ENCODE data around the gene TNKS1BP1. TPM values are rescaled to one million over a fixed set of nuclear protein-coding genes. Genes with fewer than 3 reads are reported as not detected.
"Not testable (repeated sequence)": the region's sequence is repeated elsewhere in the genome, so short reads cannot be mapped to it uniquely, and the experiment has no call there.

Gene TNKS1BP1
- total and polyA plus RNA-seq, 4 donors = 35.2 to 184 (median 165) TPM

DNA sequence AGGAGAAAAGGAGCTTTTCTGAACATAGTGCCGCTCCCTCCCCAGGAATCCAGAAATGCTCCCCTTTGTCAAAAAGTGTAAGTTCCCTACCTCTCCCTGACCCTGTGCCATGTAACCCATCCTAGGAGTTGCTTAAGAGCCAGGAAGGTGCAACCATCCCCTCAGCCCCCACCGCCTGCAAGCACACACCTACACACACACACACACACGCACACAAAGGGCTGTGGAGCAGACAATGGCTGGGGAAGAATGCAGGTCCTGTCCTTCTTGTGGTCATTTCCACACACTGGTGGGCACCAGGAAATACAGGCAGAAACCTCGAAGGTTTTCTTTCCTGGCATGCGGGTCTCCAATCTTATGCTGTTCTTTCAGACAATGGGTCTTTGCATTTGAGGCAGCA, 14.6 kb upstream of the TNKS1BP1 start:
- no peak for ATAC-seq (ENCODE audit: low FRiP score)
- Histone ChIP-seq H3K9me3 (ENCODE audit: control insufficient read depth, low read length) (no peaks in the 10 kb centered on the region), H3K27me3 (ENCODE audit: control insufficient read depth in 1 of 2, insufficient read depth in 2 of 2, low read length in 1 of 2) (no peaks in the 10 kb centered on the region), H3K36me3 (ENCODE audit: control insufficient read depth in 1 of 2, insufficient read depth in 2 of 2, low read length in 1 of 2) (no peaks in the 10 kb centered on the region), H3K4me1 (ENCODE audit: control insufficient read depth in 1 of 2, insufficient read depth in 2 of 2, low read length in 2 of 2) (peaks cover 0 to 2% of the 10 kb centered on the region in 2 donors), H3K4me3 (ENCODE audit: low read length in 2 of 2) (no peak overlapping the region), H3K27ac (ENCODE audit: low read depth in 1 of 2, low read length in 2 of 2) (no peak overlapping the region)
- DNase-seq = peak in 1 of 2 donors; percentile 52
- 84 to 89% methylated on average over 5 of the region's 5 CpGs for WGBS, 2 donors
- intact Hi-C loops (cut with DNase I) = loop anchor here in 1 of 2 donors (5.0 kb wide), 1 partner anchor 193 kb away; the partner anchor contains the start of gene TIMM10

GRCh38 chr11:57338142-57338541, 13.4 kb upstream of the TNKS1BP1 start, which contains the start of gene P2RX3:
Gene P2RX3, plus strand, starts transcription at chr11:57338352. Its CDS starts 199 bp downstream, at chr11:57338551.
- Histone ChIP-seq H3K36me3 (ENCODE audit: control insufficient read depth in 1 of 2, insufficient read depth in 2 of 2, low read length in 1 of 2) (no peaks in the 10 kb centered on the region), H3K4me1 (ENCODE audit: control insufficient read depth in 1 of 2, insufficient read depth in 2 of 2, low read length in 2 of 2) (peaks cover 0 to 2% of the 10 kb centered on the region in 2 donors), H3K4me3 (ENCODE audit: low read length in 2 of 2) (no peak within 1 kb of the TSS), H3K9me3 (ENCODE audit: control insufficient read depth, low read length) (no peaks in the 10 kb centered on the region), H3K27me3 (ENCODE audit: control insufficient read depth in 1 of 2, insufficient read depth in 2 of 2, low read length in 1 of 2) (no peaks in the 10 kb centered on the region), H3K27ac (ENCODE audit: low read depth in 1 of 2, low read length in 2 of 2) (no peak within 1 kb of the TSS)
- intact Hi-C loops (cut with DNase I) = loop anchor here in 1 of 2 donors (5.0 kb wide), 1 partner anchor 194 kb away; the partner anchor contains the start of gene TIMM10
- 22 to 34% methylated on average over 4 of the region's 4 CpGs for WGBS, 2 donors
- DNase-seq = no peak
- ATAC-seq (ENCODE audit: low FRiP score) = no peak

- H3K4me3 ChIP-seq (ENCODE audit: low read length in 2 of 2); DNase-seq: not testable (repeated sequence)
- intact Hi-C loops (cut with DNase I) = loop anchor here in 1 of 2 donors (5.0 kb wide), 1 partner anchor 195 kb away; the partner anchor contains the start of gene TIMM10
These were observed 12.1 kb upstream of the TNKS1BP1 start for GRCh38 chr11:57336856-57337255.

GRCh38 chr11:57336111-57336666, 11.4 kb upstream of the TNKS1BP1 start:
- Histone ChIP-seq H3K9me3 (ENCODE audit: control insufficient read depth, low read length) (no peaks in the 10 kb centered on the region), H3K4me1 (ENCODE audit: control insufficient read depth in 1 of 2, insufficient read depth in 2 of 2, low read length in 2 of 2) (peaks cover 0 to 2% of the 10 kb centered on the region in 2 donors), H3K27ac (ENCODE audit: low read depth in 1 of 2, low read length in 2 of 2) (peak overlapping the region in 1 of 2 donors; percentile 62), H3K36me3 (ENCODE audit: control insufficient read depth in 1 of 2, insufficient read depth in 2 of 2, low read length in 1 of 2) (peaks cover 0 to 8% of the 10 kb centered on the region in 2 donors), H3K4me3 (ENCODE audit: low read length in 2 of 2) (peak overlapping the region; percentile 21 to 98), H3K27me3 (ENCODE audit: control insufficient read depth in 1 of 2, insufficient read depth in 2 of 2, low read length in 1 of 2) (no peaks in the 10 kb centered on the region)
- no peak for DNase-seq
- ATAC-seq (ENCODE audit: low FRiP score) = no peak
- intact Hi-C loops (cut with DNase I) = loop anchor here in 1 of 2 donors (5.0 kb wide), 1 partner anchor 196 kb away; the partner anchor contains the start of gene TIMM10
- WGBS, 2 donors = 29 to 31% methylated on average over 12 of the region's 12 CpGs

More at GRCh38 chr11:57336856-57337255, 12.1 kb upstream of the TNKS1BP1 start:
- not testable (repeated sequence) for H3K27ac ChIP-seq (ENCODE audit: low read depth in 1 of 2, low read length in 2 of 2); H3K36me3 ChIP-seq (ENCODE audit: control insufficient read depth in 1 of 2, insufficient read depth in 2 of 2, low read length in 1 of 2); H3K27me3 ChIP-seq (ENCODE audit: control insufficient read depth in 1 of 2, insufficient read depth in 2 of 2, low read length in 1 of 2); ATAC-seq (ENCODE audit: low FRiP score); H3K4me1 ChIP-seq (ENCODE audit: control insufficient read depth in 1 of 2, insufficient read depth in 2 of 2, low read length in 2 of 2); H3K9me3 ChIP-seq (ENCODE audit: control insufficient read depth, low read length)
- 89 to 92% methylated on average over 6 of the region's 6 CpGs for WGBS, 2 donors

DNA sequence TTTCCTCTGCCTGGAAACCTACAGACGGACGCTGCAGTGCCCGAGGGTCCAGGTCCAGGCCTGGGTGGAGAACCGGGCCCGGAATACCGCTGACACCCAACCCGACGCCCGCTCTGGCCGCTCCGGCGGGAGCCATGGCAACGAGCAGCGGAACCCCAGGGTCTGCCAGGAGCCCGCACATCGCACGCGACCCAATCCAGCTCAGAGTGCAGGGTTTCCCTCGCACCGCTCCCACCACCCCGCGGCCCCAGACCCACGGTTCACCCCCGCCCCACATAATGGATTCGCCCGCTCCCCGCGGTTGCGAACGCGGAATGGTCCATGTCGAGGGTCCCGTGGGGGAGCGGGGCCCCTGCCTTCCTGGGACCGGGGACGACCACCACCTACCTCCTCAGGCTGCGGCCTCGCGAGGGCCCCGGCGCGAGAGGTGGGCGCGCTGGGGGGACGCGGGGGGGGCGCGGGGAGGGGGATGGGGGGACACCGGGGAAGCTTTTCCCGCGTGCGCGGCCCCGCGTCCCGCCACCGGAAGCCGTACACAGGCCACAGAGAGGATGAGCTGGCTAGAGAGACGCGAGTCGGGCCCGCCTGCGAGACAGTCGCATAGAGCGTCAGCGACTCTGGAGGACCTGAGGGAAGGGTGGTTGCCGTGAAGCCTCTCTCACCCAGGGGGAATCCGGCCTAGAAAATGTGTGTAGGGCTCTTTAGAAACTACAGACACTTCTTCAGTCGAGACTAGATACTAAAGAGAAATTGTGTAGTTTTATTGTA, 10.8 kb upstream of the TNKS1BP1 start, which contains the start of gene SSRP1:
SSRP1 (minus strand) TSS at position 550 of the 768 bp plus-strand sequence. CDS start 771 bp downstream, outside the sequence.
- H3K27ac ChIP-seq (ENCODE audit: low read depth in 1 of 2, low read length in 2 of 2) = peak within 1 kb of the TSS in 1 of 2 donors; percentile 62
- no peaks in the 10 kb centered on the region for H3K9me3 ChIP-seq (ENCODE audit: control insufficient read depth, low read length)
- 0 to 1% methylated on average over 54 to 69 of the region's 69 CpGs for WGBS, 2 donors
- DNase-seq (peak; percentile 93 to 95), ATAC-seq (ENCODE audit: low FRiP score) (peak; percentile 95)
- peak within 1 kb of the TSS; percentile 60 to 98 for H3K4me3 ChIP-seq (ENCODE audit: low read length in 2 of 2)
- H3K4me1 ChIP-seq (ENCODE audit: control insufficient read depth in 1 of 2, insufficient read depth in 2 of 2, low read length in 2 of 2) = peaks cover 0 to 2% of the 10 kb centered on the region in 2 donors
- H3K27me3 ChIP-seq (ENCODE audit: control insufficient read depth in 1 of 2, insufficient read depth in 2 of 2, low read length in 1 of 2) = no peaks in the 10 kb centered on the region
- intact Hi-C loops (cut with DNase I) = loop anchor here in 1 of 2 donors (5.0 kb wide), 1 partner anchor 197 kb away; the partner anchor contains the start of gene TIMM10
- peaks cover 0 to 8% of the 10 kb centered on the region in 2 donors for H3K36me3 ChIP-seq (ENCODE audit: control insufficient read depth in 1 of 2, insufficient read depth in 2 of 2, low read length in 1 of 2)

GRCh38 chr11:57335023-57335342, 10.2 kb upstream of the TNKS1BP1 start:
- ATAC-seq (ENCODE audit: low FRiP score) = no peak
- intact Hi-C loops (cut with DNase I) = loop anchor here in 1 of 2 donors (5.0 kb wide), 1 partner anchor 197 kb away; the partner anchor contains the start of gene TIMM10
- WGBS, 2 donors = 4 to 6% methylated on average over 7 of the region's 7 CpGs

DNA sequence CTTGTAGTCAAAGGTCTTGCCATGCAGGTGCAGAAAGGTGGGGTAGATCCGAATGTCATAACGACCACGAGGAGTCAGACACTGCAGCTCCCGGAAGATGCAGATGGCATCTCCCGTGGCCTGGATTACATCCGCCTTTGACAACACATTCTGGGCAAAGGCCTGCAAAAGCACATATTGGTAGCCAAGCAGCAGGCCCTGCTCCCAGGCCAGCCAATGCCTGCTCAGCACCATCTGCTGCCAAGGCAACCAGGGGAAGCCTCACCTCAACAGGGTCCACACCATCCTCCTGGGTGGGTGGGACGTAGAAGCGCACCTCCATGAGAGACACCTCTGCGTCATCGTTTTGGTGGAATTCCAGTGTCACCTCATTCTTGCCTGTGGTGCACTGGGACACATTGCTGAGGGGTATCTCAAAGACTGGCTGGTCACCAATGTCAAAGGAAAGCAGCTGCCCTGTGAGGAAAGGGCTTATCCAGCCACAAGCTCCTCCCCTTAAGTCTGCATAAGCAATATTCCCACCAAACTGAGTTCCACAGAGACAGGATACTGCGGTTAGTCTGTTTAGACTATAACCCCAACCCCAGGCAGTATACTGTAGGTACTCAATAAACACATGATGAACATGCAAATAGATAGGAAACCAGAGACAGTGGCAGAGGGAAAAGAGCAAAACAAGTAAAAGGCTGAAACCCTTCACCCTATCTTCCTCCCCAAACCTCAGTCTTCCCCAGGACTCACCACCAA, 8.1 kb upstream of the TNKS1BP1 start:
- peaks cover 0 to 2% of the 10 kb centered on the region in 2 donors for H3K4me1 ChIP-seq (ENCODE audit: control insufficient read depth in 1 of 2, insufficient read depth in 2 of 2, low read length in 2 of 2)
- no peak overlapping the region for H3K4me3 ChIP-seq (ENCODE audit: low read length in 2 of 2)
- ATAC-seq (ENCODE audit: low FRiP score) (no peak), DNase-seq (no peak)
- no peak overlapping the region for H3K27ac ChIP-seq (ENCODE audit: low read depth in 1 of 2, low read length in 2 of 2)
- H3K9me3 ChIP-seq (ENCODE audit: control insufficient read depth, low read length) = no peaks in the 10 kb centered on the region
- intact Hi-C loops (cut with DNase I) = loop anchor here in 1 of 2 donors (5.0 kb wide), 1 partner anchor 94 kb away; the partner anchor contains the start of gene SLC43A3
- peaks cover 0 to 14% of the 10 kb centered on the region in 2 donors for H3K36me3 ChIP-seq (ENCODE audit: control insufficient read depth in 1 of 2, insufficient read depth in 2 of 2, low read length in 1 of 2)
- 88 to 92% methylated on average over 11 of the region's 11 CpGs for WGBS, 2 donors
- H3K27me3 ChIP-seq (ENCODE audit: control insufficient read depth in 1 of 2, insufficient read depth in 2 of 2, low read length in 1 of 2) = no peaks in the 10 kb centered on the region

More at GRCh38 chr11:57335023-57335342, 10.2 kb upstream of the TNKS1BP1 start:
- H3K4me3 ChIP-seq (ENCODE audit: low read length in 2 of 2) = peak overlapping the region; percentile 60 to 98
- peak overlapping the region in 1 of 2 donors; percentile 60 for H3K27ac ChIP-seq (ENCODE audit: low read depth in 1 of 2, low read length in 2 of 2)
- peaks cover 0 to 2% of the 10 kb centered on the region in 2 donors for H3K4me1 ChIP-seq (ENCODE audit: control insufficient read depth in 1 of 2, insufficient read depth in 2 of 2, low read length in 2 of 2)
- no peaks in the 10 kb centered on the region for H3K27me3 ChIP-seq (ENCODE audit: control insufficient read depth in 1 of 2, insufficient read depth in 2 of 2, low read length in 1 of 2)
- peaks cover 0 to 13% of the 10 kb centered on the region in 2 donors for H3K36me3 ChIP-seq (ENCODE audit: control insufficient read depth in 1 of 2, insufficient read depth in 2 of 2, low read length in 1 of 2)
- H3K9me3 ChIP-seq (ENCODE audit: control insufficient read depth, low read length) = no peaks in the 10 kb centered on the region
- DNase-seq = no peak

- WGBS, 2 donors = 93 to 95% methylated on average over 14 of the region's 14 CpGs
- ATAC-seq (ENCODE audit: low FRiP score) = no peak
- Histone ChIP-seq H3K4me1 (ENCODE audit: control insufficient read depth in 1 of 2, insufficient read depth in 2 of 2, low read length in 2 of 2) (peaks cover 0 to 2% of the 10 kb centered on the region in 2 donors), H3K4me3 (ENCODE audit: low read length in 2 of 2) (no peak overlapping the region), H3K9me3 (ENCODE audit: control insufficient read depth, low read length) (no peaks in the 10 kb centered on the region), H3K27ac (ENCODE audit: low read depth in 1 of 2, low read length in 2 of 2) (no peak overlapping the region), H3K27me3 (ENCODE audit: control insufficient read depth in 1 of 2, insufficient read depth in 2 of 2, low read length in 1 of 2) (no peaks in the 10 kb centered on the region), H3K36me3 (ENCODE audit: control insufficient read depth in 1 of 2, insufficient read depth in 2 of 2, low read length in 1 of 2) (peaks cover 0 to 14% of the 10 kb centered on the region in 2 donors)
- intact Hi-C loops (cut with DNase I) = loop anchor here in 1 of 2 donors (5.0 kb wide), 1 partner anchor 96 kb away; the partner anchor contains the start of gene SLC43A3
- no peak for DNase-seq
These were observed 7.0 kb upstream of the TNKS1BP1 start for GRCh38 chr11:57331720-57332119.

Measured in aorta (tissue), 5 donors.